ENCODE results near the gene AGBL1.
"Not testable (repeated sequence)": the region's sequence is repeated elsewhere in the genome, so short reads cannot be mapped to it uniquely, and the experiment has no call there.

The AGBL1 gene

GRCh38 chr15:87031540-87032230 is 952.0 kb downstream of the AGBL1 start:
- no peak for DNase-seq

DNA sequence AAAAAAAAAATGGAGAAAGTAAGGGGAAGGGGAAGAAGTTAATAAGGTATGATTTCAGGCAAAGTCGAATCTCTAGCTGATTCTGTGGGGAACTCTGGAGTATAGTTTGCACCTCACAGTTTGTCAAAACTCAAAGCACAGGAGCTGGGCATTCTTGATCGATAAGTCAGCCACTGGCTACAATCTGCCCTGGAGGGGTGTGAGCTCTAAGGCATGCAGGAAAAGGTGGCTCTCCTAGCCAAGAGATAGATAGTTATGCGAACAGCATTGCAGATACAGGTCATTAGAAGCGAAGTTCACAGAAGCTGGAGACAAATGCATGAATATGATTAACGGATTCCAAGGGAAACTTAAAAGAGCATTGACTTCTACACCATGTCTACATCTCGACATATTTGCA is 952.6 kb downstream of the AGBL1 start:
- DNase-seq: no peak

DNA sequence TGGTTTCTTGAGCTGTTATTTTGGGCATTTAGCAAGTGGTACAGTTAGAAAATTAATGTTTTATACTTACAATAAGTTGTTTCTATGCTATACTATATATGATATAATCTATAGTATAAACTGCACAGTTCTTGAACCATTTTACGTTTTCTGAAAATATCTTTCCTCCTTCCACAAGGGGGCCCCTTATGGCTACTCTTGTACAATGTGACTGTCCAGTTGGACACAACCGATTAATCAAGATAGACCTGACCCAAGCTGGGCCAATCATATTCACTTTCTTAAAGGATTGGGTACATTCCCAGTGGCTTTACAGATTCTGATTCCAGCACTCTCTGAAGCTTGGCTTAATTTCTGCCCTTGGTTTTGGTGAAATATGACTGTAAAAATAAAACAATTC is 953.4 kb downstream of the AGBL1 start:
- no peak for DNase-seq

- DNase-seq: no peak
These were observed 955.2 kb downstream of the AGBL1 start for GRCh38 chr15:87034886-87035285.

DNA sequence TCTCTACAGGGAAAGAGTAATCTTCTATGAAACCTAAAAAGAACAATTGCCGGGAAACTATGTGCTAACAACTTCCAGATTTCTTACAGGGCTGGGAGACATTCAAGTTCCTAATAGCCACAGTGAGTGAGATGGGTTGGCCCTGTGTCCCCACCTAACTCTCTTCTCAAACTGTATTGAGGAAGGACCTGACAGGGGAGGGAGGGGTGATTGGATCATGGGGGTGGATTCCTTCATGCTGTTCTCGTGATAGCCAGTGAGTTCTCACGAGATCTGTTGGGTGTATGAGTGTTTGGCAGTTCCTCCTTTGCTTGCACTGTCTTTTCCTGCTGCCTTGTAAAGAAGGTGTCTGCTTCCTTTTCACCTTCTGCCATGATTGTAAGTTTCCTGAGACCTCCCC is 958.7 kb downstream of the AGBL1 start:
- no peak for DNase-seq

- not testable (repeated sequence) for DNase-seq
These were observed 962.9 kb downstream of the AGBL1 start for GRCh38 chr15:87042619-87043018.

DNA sequence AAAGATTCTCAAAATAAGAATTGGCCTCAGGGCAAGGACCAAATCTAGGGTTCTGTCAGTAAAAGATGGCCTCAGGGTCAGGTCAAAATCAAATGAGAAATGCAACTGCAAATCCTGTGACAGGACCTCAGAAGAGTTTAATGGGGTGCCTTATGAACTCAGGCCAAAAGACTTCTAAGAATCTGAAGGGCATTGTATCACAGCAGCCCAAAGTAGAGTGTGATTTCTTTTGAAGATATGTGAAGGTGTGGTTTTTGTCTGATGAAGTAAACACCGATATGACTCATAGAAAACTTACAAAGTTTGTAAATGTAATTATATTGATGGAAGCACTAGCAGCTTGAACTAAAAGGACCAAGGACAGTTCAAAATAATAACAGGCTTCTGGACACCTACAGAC is 966.1 kb downstream of the AGBL1 start:
- DNase-seq: no peak

DNA sequence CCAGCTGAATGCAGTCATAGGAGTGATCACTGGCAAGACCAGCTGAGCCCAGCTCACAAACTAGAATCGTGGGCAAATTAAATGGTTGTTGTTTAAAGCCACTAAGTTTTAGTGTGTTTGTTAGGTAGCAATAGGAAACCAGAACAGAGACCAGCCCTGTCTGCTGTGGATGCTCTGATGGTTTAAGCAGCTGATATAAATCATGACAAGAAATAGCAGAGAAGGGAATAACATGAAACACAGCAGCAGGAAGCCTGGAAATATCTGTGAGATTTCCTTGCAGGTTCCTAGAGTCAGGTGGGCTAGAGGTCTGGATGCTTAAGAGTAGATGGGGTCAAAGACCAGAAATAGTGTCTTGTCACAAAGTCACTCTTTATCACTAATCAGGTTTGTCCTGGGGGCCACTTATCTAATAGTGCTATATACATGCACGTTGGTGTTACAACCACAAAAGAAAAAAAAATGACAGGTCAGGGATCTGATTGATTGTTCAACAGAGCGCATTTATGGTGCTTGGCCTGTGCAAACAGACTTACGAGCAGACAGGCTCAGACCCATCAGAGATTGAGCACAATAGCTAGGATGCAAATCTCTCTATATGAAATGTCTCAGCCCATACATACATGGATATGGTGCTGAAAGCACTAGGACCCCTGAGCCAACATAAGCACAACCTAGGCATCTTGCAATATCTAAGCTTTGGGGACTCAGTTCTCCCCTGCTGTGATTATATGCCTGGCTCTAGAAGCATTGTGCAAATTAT is 967.7 kb downstream of the AGBL1 start:
- no peak for DNase-seq

Data from NCI-H1092 treated with DMSO at 0.1 percent for 48 hours (cell line).